BJ (cell line): ENCODE measurements around the gene IFITM5. TPM values are rescaled to one million over a fixed set of nuclear protein-coding genes. Genes with fewer than 3 reads are reported as not detected.
"Not testable (repeated sequence)": the region's sequence is repeated elsewhere in the genome, so short reads cannot be mapped to it uniquely, and the experiment has no call there.

Experiments
- CTCF ChIA-PET: fragments of 350-600 bp; formaldehyde crosslinking; extraction: SDS; loops from one replicate; lab custom pipeline; 2021; ENCODE audit warnings: antibody characterized with exemption, inconsistent platforms; lab: Yijun Ruan, JAX
- POLR2A ChIA-PET: fragments of 300-600 bp; sonication (Branson Sonifier 250); formaldehyde crosslinking; extraction: SDS; loops from one replicate; lab custom pipeline; 2021; ENCODE audit warnings: antibody characterized with exemption; lab: Charles Lee
- DNase-seq: peaks from one replicate; pipeline ENCODE4 v3.0.0-alpha.2; 2011; ENCODE audit warnings: low read depth
- H3K27me3 ChIP-seq: 2 replicates; pipeline ENCODE4 v1.6.0; 2011; ENCODE audit warnings: low read length; ENCODE audit not compliant: control insufficient read depth, insufficient read depth
- H3K36me3 ChIP-seq: 2 replicates; pipeline ENCODE4 v1.5.1; 2011; ENCODE audit warnings: low read length; ENCODE audit not compliant: control insufficient read depth, insufficient read depth
- H3K4me3 ChIP-seq: 2 replicates; pipeline ENCODE4 v1.5.1; 2011; ENCODE audit warnings: low read depth, mild to moderate bottlenecking, control low read depth, low read length
- polyA plus RNA-seq: library from polyadenylated mRNA; depleted of rRNA; stranded (reverse); fragments of >200 nt; gene quantifications from 2 replicates; pipeline ENCODE4 v1.2.3, GENCODE V29; 2011
- TF ChIP-seq, protein P1 (sequence below): IDR thresholded peaks from 2 replicates; pipeline ENCODE4 v1.5.1; 2011; ENCODE audit warnings: low read depth, mild to moderate bottlenecking, control low read depth, inconsistent platforms, low read length, moderate library complexity; ENCODE audit not compliant: insufficient read depth

Gene IFITM5
- polyA plus RNA-seq, 1 experiment: not detected

DNA sequence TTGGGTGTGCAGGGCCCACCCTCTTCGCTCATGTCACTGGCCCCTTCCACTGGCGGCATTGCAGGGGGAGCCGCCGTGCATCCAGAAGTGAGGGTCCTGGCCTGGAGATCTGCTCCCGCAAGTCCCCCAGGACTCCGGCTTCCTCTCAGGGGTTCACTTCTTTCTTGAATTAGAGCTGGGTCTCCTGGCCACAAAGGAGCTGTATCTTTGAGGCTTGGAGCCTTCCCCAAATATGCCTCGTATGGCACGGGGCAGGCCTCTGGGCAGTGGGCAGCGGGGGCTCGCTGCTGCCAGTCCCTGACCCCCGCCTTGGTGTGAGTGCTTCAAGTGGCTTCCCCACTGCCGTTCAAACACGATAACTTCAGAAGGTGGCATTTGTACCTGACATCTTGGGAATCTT is 28.7 kb upstream of the IFITM5 start:
- ChIA-PET POLR2A (no interaction called here), CTCF (interaction anchor here (0.7 to 1.1 kb wide), 2 partner anchors 12 to 15 kb away, joined by 3 to 4 read pairs; no protein-coding TSS in a partner anchor)
- Histone ChIP-seq H3K4me3 (no peak overlapping the region), H3K27me3 (no peaks in the 10 kb centered on the region), H3K36me3 (no peaks in the 10 kb centered on the region)
- DNase-seq: no peak
- TF ChIP-seq, protein P1, sequence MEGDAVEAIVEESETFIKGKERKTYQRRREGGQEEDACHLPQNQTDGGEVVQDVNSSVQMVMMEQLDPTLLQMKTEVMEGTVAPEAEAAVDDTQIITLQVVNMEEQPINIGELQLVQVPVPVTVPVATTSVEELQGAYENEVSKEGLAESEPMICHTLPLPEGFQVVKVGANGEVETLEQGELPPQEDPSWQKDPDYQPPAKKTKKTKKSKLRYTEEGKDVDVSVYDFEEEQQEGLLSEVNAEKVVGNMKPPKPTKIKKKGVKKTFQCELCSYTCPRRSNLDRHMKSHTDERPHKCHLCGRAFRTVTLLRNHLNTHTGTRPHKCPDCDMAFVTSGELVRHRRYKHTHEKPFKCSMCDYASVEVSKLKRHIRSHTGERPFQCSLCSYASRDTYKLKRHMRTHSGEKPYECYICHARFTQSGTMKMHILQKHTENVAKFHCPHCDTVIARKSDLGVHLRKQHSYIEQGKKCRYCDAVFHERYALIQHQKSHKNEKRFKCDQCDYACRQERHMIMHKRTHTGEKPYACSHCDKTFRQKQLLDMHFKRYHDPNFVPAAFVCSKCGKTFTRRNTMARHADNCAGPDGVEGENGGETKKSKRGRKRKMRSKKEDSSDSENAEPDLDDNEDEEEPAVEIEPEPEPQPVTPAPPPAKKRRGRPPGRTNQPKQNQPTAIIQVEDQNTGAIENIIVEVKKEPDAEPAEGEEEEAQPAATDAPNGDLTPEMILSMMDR: no peak

DNA sequence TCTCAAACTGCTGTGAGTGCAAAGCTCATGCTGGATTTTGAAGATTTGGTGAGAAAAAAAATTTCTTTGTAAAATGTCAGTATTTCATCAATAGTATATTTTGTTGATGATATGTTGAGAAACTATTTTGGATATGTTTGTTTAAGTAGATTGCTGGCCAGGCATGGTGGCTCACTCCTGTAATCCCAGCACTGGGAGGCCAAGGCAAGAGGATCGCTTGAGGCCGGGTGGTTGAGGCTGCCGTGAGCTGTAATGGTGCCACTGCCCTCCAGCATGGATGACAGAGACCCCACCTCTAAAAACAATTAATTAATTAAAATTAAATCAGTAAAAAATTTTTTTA is 28.2 kb upstream of the IFITM5 start:
- H3K27me3 ChIP-seq: no peaks in the 10 kb centered on the region
- H3K4me3 ChIP-seq: no peak overlapping the region
- CTCF ChIA-PET: interaction anchor here (0.7 to 1.1 kb wide), 3 partner anchors 10 to 15 kb away, joined by 3 to 5 read pairs (median 4); no protein-coding TSS in a partner anchor
- POLR2A ChIA-PET: no interaction called here
- DNase-seq: no peak
- TF ChIP-seq, protein P1: no peak
- H3K36me3 ChIP-seq: no peaks in the 10 kb centered on the region

DNA sequence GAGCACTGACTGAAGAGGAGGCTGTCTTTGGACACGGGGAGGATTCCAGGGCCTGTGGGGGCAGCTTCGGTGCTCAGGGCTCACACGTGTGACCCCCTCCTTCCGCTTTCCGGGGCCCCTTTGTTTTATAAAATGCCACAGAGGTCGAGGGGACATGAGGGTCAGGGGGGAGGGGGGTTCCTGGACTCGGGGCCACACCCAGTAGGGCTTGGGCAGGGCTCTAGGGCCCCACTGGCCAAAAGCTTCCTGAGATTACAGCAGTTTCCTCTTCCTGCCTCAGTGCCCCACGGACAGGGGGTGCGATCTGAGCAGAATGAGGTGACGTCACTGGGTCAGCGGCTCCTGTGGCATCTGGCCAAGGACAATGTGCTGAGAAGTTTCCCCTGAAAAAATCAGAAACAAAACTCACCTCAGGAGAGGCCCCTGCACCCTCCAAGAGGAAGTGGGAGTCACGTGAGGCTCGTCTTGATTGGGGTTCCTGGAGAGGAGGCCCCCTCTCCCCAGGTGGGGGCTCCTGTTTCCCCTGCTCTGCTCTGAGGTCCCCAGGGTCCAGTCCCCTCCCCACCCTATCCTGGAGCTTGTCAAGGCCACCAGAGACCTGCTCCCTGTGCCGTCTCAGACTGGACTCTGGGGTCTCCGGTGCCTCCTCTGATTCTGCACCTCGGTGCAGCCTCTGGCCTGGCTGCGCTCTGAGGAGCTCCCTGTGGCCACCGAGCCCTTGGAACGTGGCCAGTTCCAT is 27.7 kb upstream of the IFITM5 start:
- DNase-seq: no peak
- ChIA-PET POLR2A (interaction anchor here (0.6 kb wide), 1 partner anchor 19 kb away, joined by 3 read pairs; the partner anchor contains the start of gene IFITM2), CTCF (interaction anchor here (0.7 to 1.1 kb wide), 3 partner anchors 10 to 16 kb away, joined by 3 to 5 read pairs (median 4); no protein-coding TSS in a partner anchor)
- Histone ChIP-seq H3K4me3 (no peak overlapping the region), H3K36me3 (no peaks in the 10 kb centered on the region), H3K27me3 (no peaks in the 10 kb centered on the region)
- TF ChIP-seq, protein P1: no peak

DNA sequence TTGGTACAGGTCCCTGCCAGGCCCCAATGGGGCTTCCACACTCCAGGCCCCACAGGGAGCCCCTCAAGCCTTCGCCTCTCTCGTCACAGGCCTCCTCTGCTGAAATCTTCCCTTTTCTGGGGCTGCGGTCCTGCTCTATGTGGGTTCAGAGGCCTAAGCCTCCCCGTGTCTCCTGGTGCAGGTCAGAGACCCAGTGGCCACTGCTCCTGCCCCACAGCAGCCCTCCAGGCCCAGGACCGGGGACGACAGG is 27.2 kb upstream of the IFITM5 start:
- TF ChIP-seq, protein P1: no peak
- no peak overlapping the region for H3K4me3 ChIP-seq
- CTCF ChIA-PET: interaction anchor here (1.1 kb wide), 1 partner anchor 9 kb away, joined by 5 read pairs; no protein-coding TSS in a partner anchor
- POLR2A ChIA-PET: interaction anchor here (0.6 kb wide), 1 partner anchor 19 kb away, joined by 3 read pairs; the partner anchor contains the start of gene IFITM2
- H3K36me3 ChIP-seq: no peaks in the 10 kb centered on the region
- no peaks in the 10 kb centered on the region for H3K27me3 ChIP-seq
- no peak for DNase-seq

DNA sequence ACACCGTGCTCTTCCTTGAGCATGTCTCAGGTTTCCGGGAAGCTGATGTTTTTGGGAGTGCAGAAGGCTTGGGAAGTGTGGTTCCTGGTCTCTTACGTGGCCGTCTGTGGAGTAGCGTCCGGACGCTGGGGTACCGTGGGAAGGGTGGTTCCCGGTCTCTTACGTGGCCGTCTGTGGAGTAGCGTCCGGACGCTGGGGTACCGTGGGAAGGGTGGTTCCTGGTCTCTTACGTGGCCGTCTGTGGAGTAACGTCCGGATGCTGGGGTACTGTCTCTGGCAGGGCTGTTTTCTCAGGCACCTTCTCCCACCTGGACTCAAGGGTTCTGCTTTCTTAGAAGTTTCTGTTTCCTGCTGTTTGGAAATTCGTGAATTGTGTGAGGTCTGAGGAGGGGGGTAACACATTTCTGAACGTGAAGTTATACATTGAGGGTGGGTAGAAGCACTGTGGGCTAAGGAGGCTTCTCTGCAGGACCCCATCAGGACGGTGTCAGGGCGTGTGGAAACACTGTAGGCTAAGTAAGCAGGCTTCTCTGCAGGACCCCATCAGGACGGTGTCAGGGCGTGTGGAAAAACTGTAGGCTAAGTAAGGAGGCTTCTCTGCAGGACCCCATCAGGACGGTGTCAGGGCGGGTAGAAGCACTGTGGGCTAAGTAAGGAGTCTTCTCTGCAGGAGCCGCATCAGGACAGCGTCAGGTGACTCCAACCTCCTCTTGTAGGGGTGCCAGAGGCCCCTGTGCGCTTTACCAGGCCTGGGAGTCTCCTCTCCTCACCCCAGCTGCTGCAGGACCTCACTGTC is 26.7 kb upstream of the IFITM5 start:
- TF ChIP-seq, protein P1: no peak
- POLR2A ChIA-PET: interaction anchor here (0.6 kb wide), 1 partner anchor 18 kb away, joined by 3 read pairs; the partner anchor contains the start of gene IFITM2
- Histone ChIP-seq H3K36me3 (no peaks in the 10 kb centered on the region), H3K27me3 (no peaks in the 10 kb centered on the region), H3K4me3 (no peak overlapping the region)
- DNase-seq: no peak
- CTCF ChIA-PET: no interaction called here

DNA sequence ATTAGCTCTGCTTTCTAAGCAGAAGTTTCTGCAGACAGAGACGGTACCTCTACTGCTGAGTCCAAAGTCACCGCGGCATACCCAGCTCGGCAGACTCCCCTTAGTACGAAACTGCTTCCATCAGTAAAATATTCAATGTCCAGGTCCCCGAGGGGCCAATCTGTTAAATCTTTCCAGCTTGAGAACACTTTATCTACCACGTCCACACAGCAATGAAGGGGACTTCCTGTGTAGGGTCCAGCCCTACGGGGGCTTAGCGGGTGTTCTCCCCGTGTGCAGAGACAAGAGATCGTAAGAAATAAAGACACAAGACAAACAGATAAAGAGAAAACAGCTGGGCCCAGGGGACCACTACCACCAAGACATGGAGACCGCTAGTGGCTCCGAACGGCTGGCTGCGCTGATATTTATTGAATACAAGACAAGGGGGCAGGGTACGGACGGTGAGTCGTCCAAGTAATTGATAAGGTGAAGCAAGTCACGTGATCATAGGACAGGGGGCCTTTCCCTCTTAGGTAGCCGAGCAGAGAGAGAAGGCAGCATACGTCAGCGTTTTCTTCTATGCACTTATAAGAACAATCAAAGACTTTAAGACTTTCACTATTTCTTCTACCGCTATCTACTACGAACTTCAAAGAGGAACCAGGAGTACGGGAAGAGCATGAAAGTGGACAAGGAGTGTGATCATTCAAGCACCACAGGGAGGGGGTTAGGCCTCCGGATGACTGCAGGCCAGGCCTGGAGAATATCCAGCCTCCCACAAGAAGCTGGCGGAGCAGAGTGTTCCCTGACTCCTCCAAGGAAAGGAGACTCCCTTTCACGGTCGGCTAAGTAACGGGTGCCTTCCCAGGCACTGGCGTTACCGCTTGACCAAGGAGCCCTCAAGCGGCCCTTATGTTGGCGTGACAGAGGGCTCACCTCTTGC is 25.5 kb upstream of the IFITM5 start:
- DNase-seq, H3K27me3 ChIP-seq, H3K4me3 ChIP-seq, POLR2A ChIA-PET, H3K36me3 ChIP-seq: not testable (repeated sequence)
- CTCF ChIA-PET: interaction anchor here (0.6 to 1.4 kb wide), 2 partner anchors 8 to 27 kb away, joined by 3 read pairs; no protein-coding TSS in a partner anchor
